Endothelial cell of umbilical vein (primary cell): ENCODE data around the gene OCRL.

ENCODE experiments used
- EZH2 ChIP-seq: IDR thresholded peaks from 2 replicates; pipeline ENCODE4 v1.6.1; 2012; ENCODE audit warnings: borderline replicate concordance, low read depth, mild to moderate bottlenecking, moderate library complexity, low read length, inconsistent platforms; ENCODE audit not compliant: severe bottlenecking
- FOS ChIP-seq: IDR thresholded peaks from 2 replicates; pipeline ENCODE4 v1.6.1; 2011; ENCODE audit warnings: mild to moderate bottlenecking, low read length, moderate library complexity, borderline replicate concordance; ENCODE audit not compliant: insufficient read depth
- GATA2 ChIP-seq: IDR thresholded peaks from 2 replicates; pipeline ENCODE4 v1.7.0; 2011; ENCODE audit warnings: low read depth, mild to moderate bottlenecking, moderate library complexity, mixed read lengths, low read length; ENCODE audit not compliant: insufficient read length, insufficient read depth
- JUN ChIP-seq: IDR thresholded peaks from 2 replicates; pipeline ENCODE4 v1.6.1; 2011; ENCODE audit warnings: borderline replicate concordance, low read depth; ENCODE audit not compliant: insufficient read length, insufficient read depth
- POLR2A ChIP-seq: IDR thresholded peaks from 2 replicates; pipeline ENCODE4 v1.6.1; 2012; ENCODE audit warnings: low read depth, mild to moderate bottlenecking, control low read depth, low read length
- POLR2AphosphoS5 ChIP-seq: IDR thresholded peaks from 2 replicates; pipeline ENCODE4 v1.6.1; 2012; ENCODE audit warnings: low read depth, mild to moderate bottlenecking, control low read depth, low read length, moderate library complexity; ENCODE audit not compliant: insufficient read depth
- TF ChIP-seq, protein P1 (sequence below), 2 donors: IDR thresholded peaks; 1 replicate in 1 of 2; 2 replicates in 1 of 2; pipeline ENCODE4 v1.5.1; 2011; ENCODE audit warnings: low read length in 2 of 2, mild to moderate bottlenecking in 2 of 2, moderate library complexity in 2 of 2, control low read depth in 1 of 2, inconsistent platforms in 1 of 2, low read depth in 1 of 2; ENCODE audit not compliant: insufficient read depth in 1 of 2; ENCODE audit errors: extremely low read depth in 1 of 2
- TF ChIP-seq, protein P2 (sequence below): IDR thresholded peaks from 2 replicates; pipeline ENCODE4 v1.6.1; 2011; ENCODE audit not compliant: insufficient read depth, insufficient read length

DNA sequence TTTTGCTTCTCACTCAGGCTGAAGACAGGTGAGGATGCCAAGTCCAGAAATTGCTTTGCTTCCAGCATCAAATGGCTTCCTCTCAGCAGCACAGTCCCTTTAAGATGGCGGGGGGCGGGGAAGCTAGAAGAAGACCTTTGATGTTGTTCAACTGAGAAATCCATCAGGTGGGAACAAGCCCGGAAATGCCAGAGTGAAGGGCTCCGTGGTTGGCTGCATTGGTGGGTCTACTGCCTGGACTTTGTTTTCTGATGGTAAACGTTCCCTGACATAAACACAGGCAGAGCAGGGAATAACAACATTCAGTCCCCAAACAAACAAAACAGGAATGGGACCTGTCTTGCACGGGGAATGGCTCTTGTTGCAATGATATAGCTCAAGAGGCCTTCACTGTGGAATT lies 77.4 kb downstream of the OCRL start:
- no peak for TF ChIP-seq EZH2
- TF ChIP-seq, protein P1, sequence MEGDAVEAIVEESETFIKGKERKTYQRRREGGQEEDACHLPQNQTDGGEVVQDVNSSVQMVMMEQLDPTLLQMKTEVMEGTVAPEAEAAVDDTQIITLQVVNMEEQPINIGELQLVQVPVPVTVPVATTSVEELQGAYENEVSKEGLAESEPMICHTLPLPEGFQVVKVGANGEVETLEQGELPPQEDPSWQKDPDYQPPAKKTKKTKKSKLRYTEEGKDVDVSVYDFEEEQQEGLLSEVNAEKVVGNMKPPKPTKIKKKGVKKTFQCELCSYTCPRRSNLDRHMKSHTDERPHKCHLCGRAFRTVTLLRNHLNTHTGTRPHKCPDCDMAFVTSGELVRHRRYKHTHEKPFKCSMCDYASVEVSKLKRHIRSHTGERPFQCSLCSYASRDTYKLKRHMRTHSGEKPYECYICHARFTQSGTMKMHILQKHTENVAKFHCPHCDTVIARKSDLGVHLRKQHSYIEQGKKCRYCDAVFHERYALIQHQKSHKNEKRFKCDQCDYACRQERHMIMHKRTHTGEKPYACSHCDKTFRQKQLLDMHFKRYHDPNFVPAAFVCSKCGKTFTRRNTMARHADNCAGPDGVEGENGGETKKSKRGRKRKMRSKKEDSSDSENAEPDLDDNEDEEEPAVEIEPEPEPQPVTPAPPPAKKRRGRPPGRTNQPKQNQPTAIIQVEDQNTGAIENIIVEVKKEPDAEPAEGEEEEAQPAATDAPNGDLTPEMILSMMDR (IDR thresholded peaks at IDR 0.05; ENCODE audit: extremely low read depth in 1 of 2, insufficient read depth in 1 of 2, low read depth in 1 of 2, low read length in 2 of 2), result no peak
- TF ChIP-seq POLR2A, result no peak
- no peak for TF ChIP-seq POLR2AphosphoS5
- TF ChIP-seq, protein P2, sequence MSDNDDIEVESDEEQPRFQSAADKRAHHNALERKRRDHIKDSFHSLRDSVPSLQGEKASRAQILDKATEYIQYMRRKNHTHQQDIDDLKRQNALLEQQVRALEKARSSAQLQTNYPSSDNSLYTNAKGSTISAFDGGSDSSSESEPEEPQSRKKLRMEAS, result no peak
- no peak for TF ChIP-seq GATA2
- no peak for TF ChIP-seq JUN
- no peak for TF ChIP-seq FOS
